Fibroblast of mammary gland (primary cell): ENCODE measurements around the gene GUCA2B.
A peak's percentile ranks its signal among the peaks of the same experiment; 100 is the strongest.

ENCODE experiments used
- DNase-seq: peaks from one replicate; pipeline ENCODE4 v3.0.0-alpha.2; 2010; ENCODE audit warnings: low read depth
- H3K4me3 ChIP-seq: 2 replicates; pipeline ENCODE4 v1.5.1; 2011; ENCODE audit warnings: low read depth, mild to moderate bottlenecking, low read length, moderate library complexity; ENCODE audit not compliant: control insufficient read depth
- TF ChIP-seq, protein P1 (sequence below): conservative IDR thresholded peaks from 2 replicates; pipeline ENCODE4 v1.5.1; 2011; ENCODE audit warnings: low read depth, low read length, inconsistent platforms; ENCODE audit not compliant: control insufficient read depth, insufficient read depth

GUCA2B gene

DNA sequence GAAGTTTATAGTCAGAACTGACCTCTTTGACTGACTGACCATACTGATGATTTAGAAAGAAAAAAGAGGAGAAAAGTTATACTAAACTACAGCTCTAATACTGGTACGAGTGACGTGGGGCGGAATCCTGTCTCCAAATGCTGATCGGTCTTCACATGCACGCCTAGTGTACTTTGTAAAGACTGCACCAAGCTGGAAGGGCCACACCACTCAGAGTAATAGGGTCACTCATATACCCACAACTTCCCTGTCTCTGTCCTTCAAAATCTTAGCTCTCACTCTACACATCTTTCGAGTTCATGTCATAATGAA is 30.7 kb downstream of the GUCA2B start:
- no peak overlapping the region for H3K4me3 ChIP-seq
- TF ChIP-seq, protein P1, sequence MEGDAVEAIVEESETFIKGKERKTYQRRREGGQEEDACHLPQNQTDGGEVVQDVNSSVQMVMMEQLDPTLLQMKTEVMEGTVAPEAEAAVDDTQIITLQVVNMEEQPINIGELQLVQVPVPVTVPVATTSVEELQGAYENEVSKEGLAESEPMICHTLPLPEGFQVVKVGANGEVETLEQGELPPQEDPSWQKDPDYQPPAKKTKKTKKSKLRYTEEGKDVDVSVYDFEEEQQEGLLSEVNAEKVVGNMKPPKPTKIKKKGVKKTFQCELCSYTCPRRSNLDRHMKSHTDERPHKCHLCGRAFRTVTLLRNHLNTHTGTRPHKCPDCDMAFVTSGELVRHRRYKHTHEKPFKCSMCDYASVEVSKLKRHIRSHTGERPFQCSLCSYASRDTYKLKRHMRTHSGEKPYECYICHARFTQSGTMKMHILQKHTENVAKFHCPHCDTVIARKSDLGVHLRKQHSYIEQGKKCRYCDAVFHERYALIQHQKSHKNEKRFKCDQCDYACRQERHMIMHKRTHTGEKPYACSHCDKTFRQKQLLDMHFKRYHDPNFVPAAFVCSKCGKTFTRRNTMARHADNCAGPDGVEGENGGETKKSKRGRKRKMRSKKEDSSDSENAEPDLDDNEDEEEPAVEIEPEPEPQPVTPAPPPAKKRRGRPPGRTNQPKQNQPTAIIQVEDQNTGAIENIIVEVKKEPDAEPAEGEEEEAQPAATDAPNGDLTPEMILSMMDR: no peak
- no peak for DNase-seq

DNA sequence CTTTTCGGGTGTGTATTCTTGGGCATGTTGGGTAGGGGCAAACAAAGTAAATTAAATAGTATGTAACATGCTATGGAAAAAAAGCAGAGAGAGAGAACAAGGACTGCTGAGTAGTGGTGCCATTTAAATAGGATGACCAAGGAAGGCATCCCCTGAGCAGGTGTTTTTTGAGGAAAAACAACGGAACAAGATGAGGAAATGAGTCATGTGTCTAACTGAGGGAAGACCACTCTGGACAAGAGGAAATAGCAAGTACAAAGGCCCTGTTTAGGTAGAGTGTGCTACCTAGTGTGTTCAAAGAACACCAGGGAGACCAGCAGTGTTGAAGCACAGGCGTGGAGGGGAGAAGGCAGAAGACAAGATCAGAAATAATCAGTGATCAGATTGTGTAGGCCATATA is 31.4 kb downstream of the GUCA2B start:
- DNase-seq: no peak
- H3K4me3 ChIP-seq: no peak overlapping the region
- TF ChIP-seq, protein P1: no peak

DNA sequence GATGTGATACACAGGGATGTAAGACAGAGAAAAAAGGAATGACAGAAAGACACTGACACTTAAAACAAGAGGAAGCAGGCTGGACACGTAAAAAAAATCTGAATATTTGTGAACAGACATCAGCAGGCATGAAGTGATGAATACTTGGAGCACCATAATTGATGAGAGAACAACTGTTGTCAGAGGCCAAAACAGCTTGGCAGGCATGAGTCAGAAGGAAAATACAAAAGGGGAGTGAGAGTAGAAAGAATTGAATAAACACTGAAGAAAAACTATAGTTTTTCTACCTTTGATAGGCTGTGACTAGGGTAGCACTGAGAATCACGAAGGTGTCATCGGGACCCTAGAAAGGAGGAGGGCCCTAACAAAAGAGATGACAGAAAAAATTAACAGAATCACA is 32.9 kb downstream of the GUCA2B start:
- TF ChIP-seq, protein P1: no peak
- peak; percentile 83 for DNase-seq
- H3K4me3 ChIP-seq: no peak overlapping the region

DNA sequence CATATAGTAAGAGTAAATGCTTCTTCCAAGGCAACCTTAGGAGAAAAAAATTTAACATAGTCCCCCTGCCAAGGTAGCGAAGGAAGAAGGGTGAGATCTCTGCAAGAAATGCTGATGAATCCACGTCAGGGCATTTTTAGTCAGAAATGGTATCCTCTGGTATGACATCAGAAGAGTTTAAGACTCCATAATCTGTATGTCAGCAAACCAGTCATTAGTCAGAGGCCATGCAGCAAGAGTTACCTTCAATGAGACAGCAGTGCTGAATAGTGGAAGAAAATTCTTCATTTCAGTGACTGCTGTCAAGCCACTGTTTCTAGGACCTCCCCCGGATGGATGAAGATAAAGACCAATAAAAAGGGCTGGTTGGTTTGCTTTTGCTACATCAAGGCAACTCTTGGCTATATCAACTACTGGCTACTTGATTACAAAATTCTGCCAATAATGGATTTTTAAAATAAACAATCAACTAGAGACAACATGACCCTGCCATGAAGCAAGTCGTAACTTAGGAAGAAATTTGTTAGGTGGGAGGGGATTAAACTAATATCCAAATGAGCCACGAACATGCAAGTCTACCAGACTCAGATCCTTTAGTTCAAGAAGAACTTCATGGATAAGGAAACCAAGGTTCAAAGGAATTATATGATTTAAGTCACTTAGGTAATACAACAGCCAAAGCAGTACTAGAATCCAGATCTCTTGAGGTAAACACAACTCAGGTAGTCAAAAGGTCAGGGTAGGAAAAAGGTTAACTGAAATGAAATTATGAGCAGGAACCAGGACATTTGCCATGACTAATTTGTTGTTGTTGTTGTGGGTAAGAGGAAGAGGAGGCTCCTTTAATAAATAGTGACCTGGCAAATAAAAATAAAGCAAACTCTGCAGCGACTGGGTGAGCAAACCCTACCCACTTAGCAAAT is 37.0 kb downstream of the GUCA2B start:
- H3K4me3 ChIP-seq: no peak overlapping the region
- no peak for DNase-seq
- TF ChIP-seq, protein P1: no peak

DNA sequence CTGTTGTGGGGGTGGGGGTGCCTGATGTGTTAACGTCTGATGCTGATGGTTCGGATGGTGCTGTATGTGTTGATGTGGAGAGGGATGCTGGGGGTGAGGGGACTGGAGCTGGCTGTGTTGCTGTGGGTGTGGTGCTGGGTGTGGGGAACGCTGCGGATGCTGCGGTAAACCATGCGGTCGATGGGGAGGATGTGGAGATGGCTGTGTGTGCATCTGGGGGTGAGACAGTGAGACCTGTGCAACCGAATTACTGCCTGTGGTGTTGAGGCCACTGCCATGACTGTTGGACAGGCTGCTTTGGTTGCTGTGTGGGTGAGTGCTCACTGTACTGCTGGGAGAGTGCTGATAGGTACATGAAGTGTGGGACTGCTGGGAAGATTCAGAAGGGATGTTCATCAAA is 38.1 kb downstream of the GUCA2B start:
- no peak overlapping the region for H3K4me3 ChIP-seq
- DNase-seq: no peak
- TF ChIP-seq, protein P1: no peak

DNA sequence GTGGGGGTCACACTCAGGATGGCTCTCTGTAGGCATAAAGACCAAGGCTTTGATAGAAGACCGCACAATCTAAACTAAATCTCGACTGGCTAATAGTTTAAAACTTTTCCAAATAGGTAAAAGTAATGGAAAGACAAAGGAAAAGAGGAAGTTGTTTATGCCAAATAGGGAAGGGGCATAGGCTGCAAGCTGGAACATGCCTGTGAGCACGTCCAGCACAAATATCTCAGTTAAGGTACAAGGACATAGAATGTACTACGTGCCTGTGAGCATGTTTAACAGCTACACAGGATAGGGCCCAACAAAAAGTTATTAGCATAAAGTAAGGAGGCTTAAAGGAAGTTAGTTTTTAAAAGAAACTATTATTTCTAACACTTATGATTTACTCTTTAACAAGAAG is 38.9 kb downstream of the GUCA2B start:
- no peak for DNase-seq
- H3K4me3 ChIP-seq: no peak overlapping the region
- TF ChIP-seq, protein P1: no peak

DNA sequence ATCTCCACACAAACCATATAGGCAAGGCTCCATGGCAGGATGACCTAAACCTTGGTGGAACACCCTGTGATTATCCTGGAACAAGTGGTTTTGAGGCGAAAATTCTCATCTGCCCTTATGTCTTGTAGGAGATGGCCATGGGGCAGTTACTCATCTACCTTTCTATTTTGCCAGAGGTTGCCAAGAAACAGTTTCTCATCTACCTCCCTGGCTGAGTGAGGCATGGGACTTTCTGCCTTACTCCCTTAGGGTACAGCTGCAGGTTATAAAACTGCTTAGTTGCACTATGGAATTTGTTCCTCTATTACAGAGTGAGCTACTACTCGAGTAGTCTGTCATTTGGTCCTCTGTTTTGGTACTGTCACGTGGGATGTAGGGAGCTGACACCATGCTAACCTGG is 42.6 kb downstream of the GUCA2B start:
- DNase-seq: no peak

More for the DNA sequence above, 42.6 kb downstream of the GUCA2B start:
- TF ChIP-seq, protein P1: no peak
- no peak overlapping the region for H3K4me3 ChIP-seq
